ENCODE results near the gene STMND1.
A peak's percentile ranks its signal among the peaks of the same experiment; 100 is the strongest.

The STMND1 gene

DNA sequence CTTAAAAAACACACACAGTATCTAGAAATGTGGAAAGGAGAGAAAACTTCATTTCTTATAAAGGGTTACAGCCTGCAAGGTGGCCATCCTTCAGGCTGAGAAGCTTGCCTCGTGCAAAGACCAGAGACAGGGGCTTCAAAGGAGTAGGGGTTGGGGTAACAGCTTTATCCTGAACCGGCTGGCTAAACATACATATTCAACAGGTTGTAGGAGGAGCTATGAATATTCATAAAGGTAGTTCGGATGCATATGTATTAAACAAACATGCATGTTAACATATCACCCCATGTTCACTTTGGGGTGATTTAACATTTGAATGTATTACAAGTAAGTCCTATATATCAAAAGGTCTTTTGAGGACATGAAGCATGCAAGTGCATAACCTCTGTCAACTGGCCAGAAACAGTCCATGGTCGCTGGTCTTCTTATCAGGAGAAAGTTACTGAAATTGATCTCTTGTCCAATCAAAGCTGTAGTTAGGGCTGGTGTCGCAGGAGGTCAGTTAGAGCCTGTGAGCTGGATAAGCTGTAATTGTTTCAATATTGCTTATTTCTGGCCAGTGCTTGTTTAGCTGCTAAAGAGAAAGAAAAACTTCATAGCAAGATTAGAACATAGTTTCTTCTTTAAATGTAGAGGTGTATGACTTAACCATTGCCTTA is 2.3 kb upstream of the STMND1 start:
- no peak for DNase-seq

DNA sequence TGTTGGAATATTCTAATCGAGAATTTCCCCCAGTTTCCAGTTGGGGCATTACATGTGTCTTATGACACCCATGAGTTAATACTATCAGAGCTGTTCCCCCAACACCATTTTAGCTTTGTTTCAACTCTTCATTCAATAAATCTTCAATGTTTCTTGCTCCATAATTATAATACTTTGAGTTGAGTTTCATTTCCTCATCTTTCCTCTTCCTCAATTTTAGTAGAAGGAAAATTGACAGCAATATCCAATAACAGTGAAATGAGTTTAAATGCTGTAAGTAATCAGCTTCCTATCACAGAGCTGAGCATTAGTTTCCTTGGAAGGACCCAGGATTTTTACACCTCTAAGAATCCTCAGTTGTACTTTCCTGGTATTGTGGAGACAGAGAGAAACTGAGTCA is 1.0 kb upstream of the STMND1 start:
- DNase-seq: no peak

DNA sequence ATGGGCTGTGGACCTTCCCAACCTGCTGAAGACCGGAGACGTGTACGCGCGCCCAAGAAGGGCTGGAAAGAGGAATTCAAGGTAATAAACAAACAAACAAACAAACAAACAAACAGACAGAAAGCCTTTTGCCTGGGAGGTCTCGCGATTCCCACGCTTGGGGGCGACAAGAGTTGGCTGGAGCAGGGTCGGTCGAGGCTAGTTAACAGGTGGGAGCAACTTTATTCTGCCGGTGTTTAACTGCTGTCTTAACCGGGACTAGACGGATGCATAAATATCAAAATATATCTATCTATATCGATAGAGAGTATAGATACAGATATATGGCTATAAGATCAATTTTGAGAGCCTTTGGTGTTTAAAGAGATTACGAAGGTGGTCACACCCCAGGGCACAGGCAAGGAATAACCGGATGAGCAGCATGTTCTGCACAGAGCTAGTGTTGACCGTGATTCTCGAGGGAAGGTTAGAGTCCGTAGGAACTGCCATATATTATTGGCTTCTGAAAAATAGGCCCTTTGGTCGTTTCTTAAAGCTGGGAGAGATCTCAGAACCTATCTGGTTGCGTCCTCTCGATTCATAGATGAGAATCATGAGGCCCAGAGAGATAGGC is 514 bp downstream of the STMND1 start:
- no peak for DNase-seq

- DNase-seq: no peak
Observed at GRCh38 chr6:17103715-17104114, 1.9 kb downstream of the STMND1 start.

DNA sequence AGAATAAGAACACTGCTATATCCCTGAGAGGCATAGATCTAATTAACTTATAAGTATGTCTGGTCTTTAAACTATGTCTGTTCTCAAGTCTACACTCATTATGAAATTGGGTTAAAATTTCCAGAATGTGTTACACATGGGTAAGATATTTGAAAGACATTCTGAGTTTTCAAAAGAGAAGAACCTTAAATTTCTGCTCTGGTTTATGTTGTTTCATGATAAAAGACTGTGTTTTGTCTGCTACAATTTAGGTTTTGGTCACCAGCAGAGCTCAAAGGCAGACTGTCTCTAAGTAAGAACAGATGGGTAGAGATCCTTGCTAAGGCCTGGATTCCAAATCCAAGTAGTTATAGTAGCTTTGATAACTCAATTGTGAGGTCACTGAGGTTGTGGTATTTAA is 6.0 kb downstream of the STMND1 start:
- no peak for DNase-seq

- no peak for DNase-seq
Observed at GRCh38 chr6:17115251-17116116, 13.6 kb downstream of the STMND1 start.

DNA sequence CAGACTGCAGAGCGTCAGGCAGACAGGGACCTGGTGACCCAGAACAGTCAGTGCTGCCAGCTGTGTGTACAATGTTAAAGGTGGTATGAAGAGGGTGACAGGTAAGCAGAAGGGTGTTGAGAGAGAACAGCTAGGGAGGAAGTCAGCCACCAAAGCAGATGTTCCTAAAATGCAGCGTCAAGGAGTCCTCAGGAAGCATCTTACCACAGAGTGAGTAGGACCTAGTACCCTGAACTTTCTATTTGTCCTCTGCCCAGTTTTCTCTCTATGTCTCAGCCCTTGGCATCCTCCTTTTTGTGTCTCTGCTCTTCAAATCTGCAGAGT is 14.2 kb downstream of the STMND1 start:
- DNase-seq: no peak

DNA sequence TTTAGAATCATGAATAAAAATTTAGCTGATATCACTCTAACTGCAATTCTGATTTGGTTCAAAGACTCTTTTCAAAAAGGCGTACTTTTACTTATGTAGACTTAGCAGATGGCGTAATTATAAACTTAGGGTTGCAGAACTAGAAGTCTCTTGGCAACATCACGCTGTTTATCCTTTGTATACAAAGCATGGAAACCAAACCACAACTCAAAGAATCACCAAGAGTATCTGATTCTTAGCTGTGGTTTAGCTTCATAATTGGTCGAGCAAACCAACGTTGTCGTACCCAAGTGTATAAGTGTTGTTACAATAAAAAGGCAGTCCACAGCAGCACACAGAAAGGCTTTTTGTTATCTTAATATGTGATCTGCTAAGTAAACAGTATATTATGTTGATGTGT is 18.2 kb downstream of the STMND1 start:
- no peak for DNase-seq

GRCh38 chr6:17125407-17125806 is 23.6 kb downstream of the STMND1 start:
- DNase-seq: no peak

DNA sequence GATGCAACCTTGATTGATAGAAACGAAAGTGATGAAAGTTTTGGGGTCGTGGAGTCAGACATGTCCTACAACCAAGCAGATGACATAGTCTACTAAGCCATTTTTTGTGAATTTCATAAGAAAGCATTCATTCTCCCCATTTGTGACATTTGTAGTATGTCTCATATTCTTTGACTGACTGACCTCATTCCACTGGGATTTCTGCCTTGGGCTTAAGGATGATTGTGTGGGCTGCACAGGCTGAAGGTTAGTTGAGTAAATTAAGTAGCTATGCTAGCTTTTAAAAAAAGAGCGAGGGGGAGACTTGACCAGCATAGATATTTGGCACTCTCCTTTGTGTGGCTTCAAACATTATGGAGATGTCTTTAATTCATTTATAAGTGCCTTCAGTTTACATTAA is 28.9 kb downstream of the STMND1 start:
- DNase-seq: no peak

GRCh38 chr6:17132967-17133366 is 31.1 kb downstream of the STMND1 start:
- no peak for DNase-seq

DNA sequence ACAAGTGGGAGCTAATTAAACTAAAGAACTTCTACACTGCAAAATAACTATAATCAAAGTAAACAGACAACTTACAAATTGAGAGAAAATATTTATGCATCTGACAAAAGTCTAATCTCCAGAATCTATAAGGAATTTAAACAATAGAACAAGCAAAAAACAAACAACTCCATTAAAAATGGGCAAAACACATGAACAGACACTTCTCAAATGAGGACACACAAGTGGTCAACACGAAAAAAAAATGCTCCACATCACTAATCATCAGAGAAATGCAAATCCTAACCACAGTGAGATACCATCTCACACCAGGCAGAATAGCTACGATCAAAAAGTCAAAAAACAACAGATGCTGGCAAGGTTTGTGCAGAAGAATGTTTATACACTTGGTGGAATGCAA is 36.2 kb downstream of the STMND1 start:
- DNase-seq: no peak

GRCh38 chr6:17144016-17144415 is 42.2 kb downstream of the STMND1 start:
- DNase-seq: no peak

- no peak for DNase-seq
Observed at GRCh38 chr6:17149571-17149970, 47.7 kb downstream of the STMND1 start.

DNA sequence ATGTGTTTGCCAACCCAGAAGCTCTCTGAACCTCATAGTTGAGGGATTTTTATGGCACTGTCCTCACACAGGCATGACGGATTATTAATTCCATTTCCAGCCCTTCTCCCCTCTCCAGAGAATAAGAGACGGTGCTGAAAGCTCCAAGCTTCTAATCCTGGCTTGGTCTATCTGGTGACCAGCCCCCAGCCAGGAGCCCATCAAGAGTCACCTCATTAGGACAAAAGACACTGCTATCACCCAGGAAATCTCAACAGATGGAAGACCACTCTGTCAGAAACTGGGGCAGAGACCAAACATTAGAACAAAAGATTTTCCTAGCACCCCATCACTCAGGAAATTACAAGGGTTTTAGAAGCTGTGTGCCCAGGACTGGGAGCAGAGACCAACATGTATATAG is 48.2 kb downstream of the STMND1 start:
- no peak for DNase-seq

GRCh38 chr6:17151888-17152287 is 50.0 kb downstream of the STMND1 start:
- no peak for DNase-seq

- DNase-seq: no peak
Observed at GRCh38 chr6:17152703-17153102, 50.9 kb downstream of the STMND1 start.

DNA sequence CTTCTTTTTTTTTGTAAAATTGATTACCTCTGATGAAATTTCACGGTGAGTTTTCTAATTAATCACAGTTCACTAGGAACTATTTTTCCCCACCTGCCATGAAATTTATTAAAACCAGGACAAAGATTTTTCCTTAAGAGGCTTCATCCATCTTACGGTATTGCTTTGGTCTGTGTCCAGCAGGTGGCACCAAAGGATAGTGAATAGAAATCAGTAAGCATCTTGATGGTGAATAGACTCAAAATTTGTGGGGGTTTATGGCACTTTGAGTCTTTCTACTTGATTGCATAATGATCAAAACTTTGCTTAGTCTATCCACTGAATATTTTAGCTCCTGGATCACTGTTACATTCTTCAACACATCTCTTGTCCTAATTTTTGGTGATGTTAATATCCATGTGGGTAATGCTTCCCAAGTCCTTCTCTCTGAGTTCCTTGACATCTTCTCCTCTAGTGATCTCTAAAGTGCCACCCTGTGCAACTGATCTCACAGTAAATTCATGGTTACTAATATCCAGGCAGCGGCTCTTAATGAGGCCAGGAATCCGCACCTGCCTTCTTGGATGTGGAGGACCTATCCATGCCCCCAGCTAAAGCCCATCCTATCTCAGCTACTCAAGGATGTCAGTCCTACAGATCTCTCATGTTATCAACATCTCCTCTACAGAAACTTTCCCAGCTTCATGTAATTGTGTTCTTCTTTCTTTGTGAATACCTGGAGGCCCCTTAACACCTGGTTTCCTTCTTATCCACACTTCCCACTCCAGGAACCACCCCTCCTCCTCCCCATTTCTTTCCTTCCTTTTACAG is 54.5 kb downstream of the STMND1 start:
- DNase-seq: peak in 1 of 2 experiments; percentile 68

DNA sequence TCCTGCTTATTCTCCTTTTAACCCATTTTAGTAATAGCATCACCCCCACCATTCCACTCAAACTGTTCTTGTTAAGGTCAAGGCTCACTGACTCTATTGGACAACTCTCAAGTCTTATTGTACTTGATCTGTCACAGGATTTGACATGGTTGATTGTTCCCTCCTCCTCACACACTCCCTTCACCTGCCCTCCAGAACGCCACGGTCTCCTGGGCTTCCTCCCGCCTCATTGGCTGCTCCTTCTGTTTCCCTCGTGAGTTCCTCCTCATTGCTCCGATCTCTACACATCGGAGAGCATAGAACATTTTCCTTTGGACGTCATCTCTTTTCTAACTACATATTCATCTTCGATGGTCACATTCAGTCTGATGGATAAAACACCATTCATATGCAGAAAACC is 55.1 kb downstream of the STMND1 start:
- DNase-seq: no peak

- no peak for DNase-seq
Observed at GRCh38 chr6:17157617-17158016, 55.8 kb downstream of the STMND1 start.

GRCh38 chr6:17159240-17159639 is 57.4 kb downstream of the STMND1 start:
- DNase-seq: no peak

- DNase-seq: no peak
Observed at GRCh38 chr6:17161076-17161475, 59.2 kb downstream of the STMND1 start.

DNA sequence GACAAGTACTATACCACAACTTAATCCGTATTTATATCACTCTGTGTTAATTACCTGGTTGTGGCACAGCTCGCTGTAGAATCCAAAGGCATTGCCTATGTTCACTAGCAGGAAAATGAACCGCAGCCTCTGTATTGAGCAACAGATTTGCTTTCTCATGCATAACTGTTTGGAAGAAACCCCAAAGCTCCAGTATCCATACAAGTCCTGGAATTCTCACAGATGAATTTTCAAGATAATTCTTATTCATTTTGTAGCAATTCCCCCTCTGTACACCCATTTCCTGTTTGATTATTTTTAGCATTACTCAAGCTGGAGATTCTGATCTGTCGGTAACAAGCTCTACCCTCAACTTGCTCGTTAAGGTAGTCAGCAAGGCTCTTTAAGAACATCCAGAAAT is 63.5 kb downstream of the STMND1 start:
- no peak for DNase-seq
